WTC11 (cell line): ENCODE measurements around the gene DUSP1. TPM values are rescaled to one million over a fixed set of nuclear protein-coding genes. Genes with fewer than 3 reads are reported as not detected.

Source experiments
- ATAC-seq: fragments of 200-7000 bp; cut with Tn5 transposase; 2 replicates; pipeline ENCODE4 v1.10.0; 2021; ENCODE audit warnings: mild to moderate bottlenecking, moderate library complexity
- CTCF ChIA-PET: fragments of 300-600 bp; sonication (Branson Sonifier 250); formaldehyde crosslinking; loops from one replicate; lab custom pipeline; 2021; ENCODE audit warnings: antibody characterized with exemption; lab: Charles Lee
- POLR2A ChIA-PET: fragments of 350-600 bp; sonication (Branson Sonifier 250); formaldehyde crosslinking; loops from one replicate; lab custom pipeline; 2021; ENCODE audit warnings: antibody characterized with exemption; lab: Charles Lee
- DNase-seq: peaks from one replicate; pipeline ENCODE4 v3.0.0; 2021; ENCODE audit warnings: low spot score
- H3K27ac Mint-ChIP-seq: 2 replicates; pipeline ENCODE4 v1.8.0; 2021; ENCODE audit warnings: mixed read lengths
- H3K27me3 Mint-ChIP-seq: 2 replicates; pipeline ENCODE4 v1.8.0; 2021; ENCODE audit warnings: low read depth, mild to moderate bottlenecking, moderate library complexity, mixed read lengths
- H3K36me3 Mint-ChIP-seq: 2 replicates; pipeline ENCODE4 v1.8.0; 2021; ENCODE audit warnings: mixed read lengths
- H3K4me1 Mint-ChIP-seq: 2 replicates; pipeline ENCODE4 v1.8.0; 2022; ENCODE audit warnings: mixed read lengths
- H3K4me3 Mint-ChIP-seq: 2 replicates; pipeline ENCODE4 v1.8.0; 2021; ENCODE audit warnings: mild to moderate bottlenecking, moderate library complexity, mixed read lengths
- H3K9me3 Mint-ChIP-seq: 2 replicates; pipeline ENCODE4 v1.8.0; 2021; ENCODE audit warnings: mixed read lengths
- EMX1 ChIP-seq: fragments of 250-450 bp; sonication (Bioruptor Pico); IDR thresholded peaks from 2 replicates; pipeline ENCODE4 v1.8.0; 2021; ENCODE audit warnings: mild to moderate bottlenecking
- ESRRA ChIP-seq: sonication (generic); formaldehyde crosslinking; IDR thresholded peaks from 2 replicates; pipeline ENCODE4 v1.8.1; 2022; ENCODE audit warnings: mild to moderate bottlenecking, missing genetic modification reagents, borderline replicate concordance
- IRF2 ChIP-seq: sonication (generic); formaldehyde crosslinking; IDR thresholded peaks from 2 replicates; pipeline ENCODE4 v1.8.0; 2022; ENCODE audit warnings: low read depth, missing genetic modification reagents, borderline replicate concordance
- PREB ChIP-seq: sonication (generic); formaldehyde crosslinking; IDR thresholded peaks from 2 replicates; pipeline ENCODE4 v1.8.1; 2022; ENCODE audit warnings: mild to moderate bottlenecking, missing genetic modification reagents, moderate library complexity, borderline replicate concordance
- RELA ChIP-seq: sonication (generic); formaldehyde crosslinking; IDR thresholded peaks from 2 replicates; pipeline ENCODE4 v1.8.1; 2022; ENCODE audit warnings: missing genetic modification reagents, mild to moderate bottlenecking, borderline replicate concordance
- TCF7 ChIP-seq: sonication (generic); formaldehyde crosslinking; IDR thresholded peaks from 2 replicates; pipeline ENCODE4 v1.8.0; 2022; ENCODE audit warnings: mild to moderate bottlenecking, low read depth, missing genetic modification reagents, moderate library complexity
- USF1 ChIP-seq: sonication (generic); formaldehyde crosslinking; IDR thresholded peaks from 2 replicates; pipeline ENCODE4 v1.8.0; 2022; ENCODE audit warnings: mild to moderate bottlenecking, missing genetic modification reagents
- ZNF232 ChIP-seq: sonication (generic); formaldehyde crosslinking; IDR thresholded peaks from 2 replicates; pipeline ENCODE4 v1.8.0; 2022; ENCODE audit warnings: mild to moderate bottlenecking, missing genetic modification reagents
- ZNF416 ChIP-seq: fragments of 250-450 bp; sonication (Bioruptor Pico); IDR thresholded peaks from 2 replicates; pipeline ENCODE4 v1.9.0; 2021; ENCODE audit warnings: mild to moderate bottlenecking, inconsistent platforms
- ZNF423 ChIP-seq: fragments of 250-450 bp; sonication (Bioruptor Pico); IDR thresholded peaks from 2 replicates; pipeline ENCODE4 v2.1.2; 2022; ENCODE audit warnings: mild to moderate bottlenecking, moderate library complexity
- total RNA-seq: library from RNA; stranded (reverse); gene quantifications from 3 replicates; pipeline ENCODE4 v1.2.3, GENCODE V29; 2021
- TF ChIP-seq, protein P1 (sequence below): fragments of 250-450 bp; sonication (Bioruptor Pico); IDR thresholded peaks from 2 replicates; pipeline ENCODE4 v2.1.2; 2022; ENCODE audit warnings: mild to moderate bottlenecking, moderate library complexity
- TF ChIP-seq, protein P2 (sequence below): sonication (generic); formaldehyde crosslinking; IDR thresholded peaks from 2 replicates; pipeline ENCODE4 v1.8.0; 2023; ENCODE audit warnings: mild to moderate bottlenecking, missing genetic modification reagents
- TF ChIP-seq, protein P3 (sequence below): fragments of 250-450 bp; sonication (Bioruptor Pico); IDR thresholded peaks from 2 replicates; pipeline ENCODE4 v1.9.0; 2021; ENCODE audit warnings: moderate library complexity, mild to moderate bottlenecking, inconsistent platforms, borderline replicate concordance
- TF ChIP-seq, protein P4 (sequence below): sonication (generic); formaldehyde crosslinking; IDR thresholded peaks from 2 replicates; pipeline ENCODE4 v1.8.0; 2022; ENCODE audit warnings: mild to moderate bottlenecking, missing genetic modification reagents
- TF ChIP-seq, protein P5 (sequence below): fragments of 250-450 bp; sonication (Bioruptor Pico); IDR thresholded peaks from 2 replicates; pipeline ENCODE4 v1.9.0; 2021; ENCODE audit warnings: mild to moderate bottlenecking

Gene DUSP1
- total RNA-seq, 1 experiment from 2014 or later = 9.5 TPM

- DNase-seq (no peak), ATAC-seq (no peak)
- POLR2A ChIA-PET = no interaction called here
- Mint-ChIP-seq H3K4me1 (no peaks in the 10 kb centered on the region), H3K36me3 (peaks cover 13% of the 10 kb centered on the region), H3K27me3 (peaks cover 64% of the 10 kb centered on the region), H3K27ac (no peak overlapping the region), H3K4me3 (no peak overlapping the region), H3K9me3 (peaks cover 28% of the 10 kb centered on the region)
- no peak for TF ChIP-seq ZNF423 (CRISPR knock-in tag)
- no peak for TF ChIP-seq EMX1 (CRISPR knock-in tag)
- TF ChIP-seq IRF2 (CRISPR knock-in tag) = no peak
- no peak for TF ChIP-seq PREB (CRISPR knock-in tag)
- TF ChIP-seq ESRRA = no peak
- TF ChIP-seq USF1 (CRISPR knock-in tag) = no peak
- TF ChIP-seq, protein P1, sequence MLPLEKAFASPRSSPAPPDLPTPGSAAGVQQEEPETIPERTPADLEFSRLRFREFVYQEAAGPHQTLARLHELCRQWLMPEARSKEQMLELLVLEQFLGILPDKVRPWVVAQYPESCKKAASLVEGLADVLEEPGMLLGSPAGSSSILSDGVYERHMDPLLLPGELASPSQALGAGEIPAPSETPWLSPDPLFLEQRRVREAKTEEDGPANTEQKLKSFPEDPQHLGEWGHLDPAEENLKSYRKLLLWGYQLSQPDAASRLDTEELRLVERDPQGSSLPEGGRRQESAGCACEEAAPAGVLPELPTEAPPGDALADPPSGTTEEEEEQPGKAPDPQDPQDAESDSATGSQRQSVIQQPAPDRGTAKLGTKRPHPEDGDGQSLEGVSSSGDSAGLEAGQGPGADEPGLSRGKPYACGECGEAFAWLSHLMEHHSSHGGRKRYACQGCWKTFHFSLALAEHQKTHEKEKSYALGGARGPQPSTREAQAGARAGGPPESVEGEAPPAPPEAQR (CRISPR knock-in tag) = no peak
- TF ChIP-seq, protein P2, sequence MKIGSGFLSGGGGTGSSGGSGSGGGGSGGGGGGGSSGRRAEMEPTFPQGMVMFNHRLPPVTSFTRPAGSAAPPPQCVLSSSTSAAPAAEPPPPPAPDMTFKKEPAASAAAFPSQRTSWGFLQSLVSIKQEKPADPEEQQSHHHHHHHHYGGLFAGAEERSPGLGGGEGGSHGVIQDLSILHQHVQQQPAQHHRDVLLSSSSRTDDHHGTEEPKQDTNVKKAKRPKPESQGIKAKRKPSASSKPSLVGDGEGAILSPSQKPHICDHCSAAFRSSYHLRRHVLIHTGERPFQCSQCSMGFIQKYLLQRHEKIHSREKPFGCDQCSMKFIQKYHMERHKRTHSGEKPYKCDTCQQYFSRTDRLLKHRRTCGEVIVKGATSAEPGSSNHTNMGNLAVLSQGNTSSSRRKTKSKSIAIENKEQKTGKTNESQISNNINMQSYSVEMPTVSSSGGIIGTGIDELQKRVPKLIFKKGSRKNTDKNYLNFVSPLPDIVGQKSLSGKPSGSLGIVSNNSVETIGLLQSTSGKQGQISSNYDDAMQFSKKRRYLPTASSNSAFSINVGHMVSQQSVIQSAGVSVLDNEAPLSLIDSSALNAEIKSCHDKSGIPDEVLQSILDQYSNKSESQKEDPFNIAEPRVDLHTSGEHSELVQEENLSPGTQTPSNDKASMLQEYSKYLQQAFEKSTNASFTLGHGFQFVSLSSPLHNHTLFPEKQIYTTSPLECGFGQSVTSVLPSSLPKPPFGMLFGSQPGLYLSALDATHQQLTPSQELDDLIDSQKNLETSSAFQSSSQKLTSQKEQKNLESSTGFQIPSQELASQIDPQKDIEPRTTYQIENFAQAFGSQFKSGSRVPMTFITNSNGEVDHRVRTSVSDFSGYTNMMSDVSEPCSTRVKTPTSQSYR (CRISPR knock-in tag) = no peak
- no peak for TF ChIP-seq RELA (CRISPR knock-in tag)
- TF ChIP-seq, protein P3, sequence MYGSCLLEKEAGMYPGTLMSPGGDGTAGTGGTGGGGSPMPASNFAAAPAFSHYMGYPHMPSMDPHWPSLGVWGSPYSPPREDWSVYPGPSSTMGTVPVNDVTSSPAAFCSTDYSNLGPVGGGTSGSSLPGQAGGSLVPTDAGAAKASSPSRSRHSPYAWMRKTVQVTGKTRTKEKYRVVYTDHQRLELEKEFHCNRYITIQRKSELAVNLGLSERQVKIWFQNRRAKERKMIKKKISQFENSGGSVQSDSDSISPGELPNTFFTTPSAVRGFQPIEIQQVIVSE (CRISPR knock-in tag) = no peak
- TF ChIP-seq, protein P4, sequence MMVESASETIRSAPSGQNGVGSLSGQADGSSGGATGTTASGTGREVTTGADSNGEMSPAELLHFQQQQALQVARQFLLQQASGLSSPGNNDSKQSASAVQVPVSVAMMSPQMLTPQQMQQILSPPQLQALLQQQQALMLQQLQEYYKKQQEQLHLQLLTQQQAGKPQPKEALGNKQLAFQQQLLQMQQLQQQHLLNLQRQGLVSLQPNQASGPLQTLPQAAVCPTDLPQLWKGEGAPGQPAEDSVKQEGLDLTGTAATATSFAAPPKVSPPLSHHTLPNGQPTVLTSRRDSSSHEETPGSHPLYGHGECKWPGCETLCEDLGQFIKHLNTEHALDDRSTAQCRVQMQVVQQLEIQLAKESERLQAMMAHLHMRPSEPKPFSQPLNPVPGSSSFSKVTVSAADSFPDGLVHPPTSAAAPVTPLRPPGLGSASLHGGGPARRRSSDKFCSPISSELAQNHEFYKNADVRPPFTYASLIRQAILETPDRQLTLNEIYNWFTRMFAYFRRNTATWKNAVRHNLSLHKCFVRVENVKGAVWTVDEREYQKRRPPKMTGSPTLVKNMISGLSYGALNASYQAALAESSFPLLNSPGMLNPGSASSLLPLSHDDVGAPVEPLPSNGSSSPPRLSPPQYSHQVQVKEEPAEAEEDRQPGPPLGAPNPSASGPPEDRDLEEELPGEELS (CRISPR knock-in tag) = no peak
- TF ChIP-seq, protein P5, sequence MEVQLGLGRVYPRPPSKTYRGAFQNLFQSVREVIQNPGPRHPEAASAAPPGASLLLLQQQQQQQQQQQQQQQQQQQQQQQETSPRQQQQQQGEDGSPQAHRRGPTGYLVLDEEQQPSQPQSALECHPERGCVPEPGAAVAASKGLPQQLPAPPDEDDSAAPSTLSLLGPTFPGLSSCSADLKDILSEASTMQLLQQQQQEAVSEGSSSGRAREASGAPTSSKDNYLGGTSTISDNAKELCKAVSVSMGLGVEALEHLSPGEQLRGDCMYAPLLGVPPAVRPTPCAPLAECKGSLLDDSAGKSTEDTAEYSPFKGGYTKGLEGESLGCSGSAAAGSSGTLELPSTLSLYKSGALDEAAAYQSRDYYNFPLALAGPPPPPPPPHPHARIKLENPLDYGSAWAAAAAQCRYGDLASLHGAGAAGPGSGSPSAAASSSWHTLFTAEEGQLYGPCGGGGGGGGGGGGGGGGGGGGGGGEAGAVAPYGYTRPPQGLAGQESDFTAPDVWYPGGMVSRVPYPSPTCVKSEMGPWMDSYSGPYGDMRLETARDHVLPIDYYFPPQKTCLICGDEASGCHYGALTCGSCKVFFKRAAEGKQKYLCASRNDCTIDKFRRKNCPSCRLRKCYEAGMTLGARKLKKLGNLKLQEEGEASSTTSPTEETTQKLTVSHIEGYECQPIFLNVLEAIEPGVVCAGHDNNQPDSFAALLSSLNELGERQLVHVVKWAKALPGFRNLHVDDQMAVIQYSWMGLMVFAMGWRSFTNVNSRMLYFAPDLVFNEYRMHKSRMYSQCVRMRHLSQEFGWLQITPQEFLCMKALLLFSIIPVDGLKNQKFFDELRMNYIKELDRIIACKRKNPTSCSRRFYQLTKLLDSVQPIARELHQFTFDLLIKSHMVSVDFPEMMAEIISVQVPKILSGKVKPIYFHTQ = no peak
- TF ChIP-seq ZNF416 (CRISPR knock-in tag) = no peak
- no peak for TF ChIP-seq TCF7 (CRISPR knock-in tag)
- TF ChIP-seq ZNF232 (CRISPR knock-in tag) = no peak
- CTCF ChIA-PET = no interaction called here
Measured at GRCh38 chr5:172745838-172746237, 25.2 kb downstream of the DUSP1 start.
